Posterior vena cava (tissue), 2 donors: ENCODE data around the gene GABRA1. TPM values are rescaled to one million over a fixed set of nuclear protein-coding genes. Genes with fewer than 3 reads are reported as not detected.

ENCODE experiments used
- DNase-seq: peaks from one replicate; pipeline ENCODE4 v3.0.0-alpha.2; 2020; ENCODE audit warnings: low spot score
- intact Hi-C, 2 donors: fragments of 100-400 bp; cut with DNase I; formaldehyde crosslinking; loops; one replicate each; pipeline versions ENCODE4 v1.14.1 to v1.14.2; 2022 to 2023
- long read RNA-seq, 2 donors: library from polyadenylated mRNA; unstranded; transcript quantifications; one replicate each; pipeline ENCODE4 v2.0.0, GENCODE V29; 2020 to 2021
- total RNA-seq, 2 donors: library from RNA; stranded (reverse); fragmentation: NEBNext Ultra II Directional; extraction: Animal tissue kit (Norgen Biotek cat#: 25700); gene quantifications; one replicate each; pipeline ENCODE4 v1.2.1, GENCODE V29; 2021
- donor health status: DM: yes; HTN: yes; CAD: no.
- donor health status: DM: yes; HTN: yes; CAD: no.

The GABRA1 gene
- total RNA-seq, result not detected
- long read RNA-seq, donor 1, result 0 reads
- long read RNA-seq, donor 2, result 0 reads

- intact Hi-C loops, result loop anchor here in 1 of 2 donors (2.0 kb wide), 1 partner anchor 59 kb away; no protein-coding TSS in a partner anchor
- DNase-seq, result no peak
These were observed at the start of gene GABRA1 for GRCh38 chr5:161847941-161848391. GABRA1 (plus strand) TSS chr5:161848120; CDS start chr5:161850811, 2,691 bp downstream.

GRCh38 chr5:161799316-161799715, 48.6 kb upstream of the GABRA1 start:
- intact Hi-C loops, result no loop called here
- DNase-seq, result no peak

GRCh38 chr5:161804263-161804662, 43.7 kb upstream of the GABRA1 start:
- intact Hi-C loops, result no loop called here
- no peak for DNase-seq

GRCh38 chr5:161846746-161847145, 1.2 kb upstream of the GABRA1 start:
- DNase-seq, result no peak
- intact Hi-C loops, result no loop called here

- DNase-seq, result no peak
- intact Hi-C loops, result no loop called here
These were observed 473 bp upstream of the GABRA1 start for GRCh38 chr5:161847447-161847846.

GRCh38 chr5:161850491-161850890, 2.6 kb downstream of the GABRA1 start:
- intact Hi-C loops, result no loop called here
- DNase-seq, result no peak

GRCh38 chr5:161851691-161852299, 3.9 kb downstream of the GABRA1 start:
- intact Hi-C loops, result no loop called here
- no peak for DNase-seq

GRCh38 chr5:161857358-161857757, 9.4 kb downstream of the GABRA1 start:
- intact Hi-C loops, result no loop called here

GRCh38 chr5:161863259-161863658, 15.3 kb downstream of the GABRA1 start:
- DNase-seq, result no peak
- intact Hi-C loops, result no loop called here

More at GRCh38 chr5:161857358-161857757, 9.4 kb downstream of the GABRA1 start:
- no peak for DNase-seq

GRCh38 chr5:161863811-161864210, 15.9 kb downstream of the GABRA1 start:
- DNase-seq, result no peak
- intact Hi-C loops, result no loop called here

- intact Hi-C loops, result no loop called here
- DNase-seq, result no peak
These were observed 17.6 kb downstream of the GABRA1 start for GRCh38 chr5:161865510-161865909.

- DNase-seq, result no peak
These were observed 42.1 kb downstream of the GABRA1 start for GRCh38 chr5:161889971-161890370.

GRCh38 chr5:161895514-161895913, 47.6 kb downstream of the GABRA1 start:
- intact Hi-C loops, result no loop called here
- DNase-seq, result no peak

More at GRCh38 chr5:161889971-161890370, 42.1 kb downstream of the GABRA1 start:
- intact Hi-C loops, result no loop called here

GRCh38 chr5:161897033-161897432, 49.1 kb downstream of the GABRA1 start:
- peak; percentile 52 for DNase-seq
- intact Hi-C loops, result no loop called here

GRCh38 chr5:161899590-161899989, 51.7 kb downstream of the GABRA1 start:
- intact Hi-C loops, result no loop called here
- DNase-seq, result no peak

GRCh38 chr5:161900981-161901380, 53.1 kb downstream of the GABRA1 start:
- no peak for DNase-seq
- intact Hi-C loops, result no loop called here

- intact Hi-C loops, result no loop called here
- DNase-seq, result no peak
These were observed 73.9 kb downstream of the GABRA1 start for GRCh38 chr5:161921781-161922180.

- intact Hi-C loops, result no loop called here
These were observed 76.3 kb downstream of the GABRA1 start for GRCh38 chr5:161924270-161924669.

GRCh38 chr5:161925960-161926359, 78.0 kb downstream of the GABRA1 start:
- no peak for DNase-seq
- intact Hi-C loops, result no loop called here

More at GRCh38 chr5:161924270-161924669, 76.3 kb downstream of the GABRA1 start:
- no peak for DNase-seq

- DNase-seq, result no peak
- intact Hi-C loops, result no loop called here
These were observed 86.6 kb downstream of the GABRA1 start for GRCh38 chr5:161934486-161934885.

GRCh38 chr5:161944974-161945373, 97.1 kb downstream of the GABRA1 start:
- DNase-seq, result no peak
- intact Hi-C loops, result no loop called here
